GM12891 (cell line): ENCODE measurements around the gene EYS.
"Not testable (repeated sequence)": the region's sequence is repeated elsewhere in the genome, so short reads cannot be mapped to it uniquely, and the experiment has no call there.

Experiments
- DNase-seq: peaks from one replicate; pipeline ENCODE4 v3.0.0; 2011; ENCODE audit warnings: low spot score; ENCODE audit not compliant: insufficient read length
- FAIRE-seq: peaks from 2 replicates; lab custom pipeline; 2011; peaks lifted over from hg19 to GRCh38; lab: Jason Lieb, UNC
- PAX5 ChIP-seq: IDR thresholded peaks from 2 replicates; pipeline ENCODE4 v1.6.1; 2011; ENCODE audit warnings: low read length, moderate library complexity, mild to moderate bottlenecking; ENCODE audit not compliant: insufficient read depth, severe bottlenecking
- POLR2A ChIP-seq: IDR thresholded peaks from 2 replicates; pipeline ENCODE4 v1.6.1; 2011; ENCODE audit warnings: low read depth, low read length, control low read depth
- POLR2AphosphoS5 ChIP-seq: IDR thresholded peaks from 2 replicates; pipeline ENCODE4 v1.6.1; 2011; ENCODE audit warnings: low read depth, low read length, control low read depth
- POU2F2 ChIP-seq: IDR thresholded peaks from 2 replicates; pipeline ENCODE4 v1.6.1; 2011; ENCODE audit warnings: low read depth, mild to moderate bottlenecking, control low read depth, low read length, moderate library complexity
- SPI1 ChIP-seq: IDR thresholded peaks from 2 replicates; pipeline ENCODE4 v1.6.1; 2011; ENCODE audit warnings: low read depth, low read length, control low read depth
- TAF1 ChIP-seq: IDR thresholded peaks from 2 replicates; pipeline ENCODE4 v1.6.1; 2011; ENCODE audit warnings: low read depth, low read length, control low read depth

Gene EYS

GRCh38 chr6:63868351-63868750 is 1838.7 kb downstream of the EYS start:
- DNase-seq (no peak), FAIRE-seq (no peak)
- TF ChIP-seq POLR2A (no peak), POU2F2 (no peak), SPI1 (no peak), TAF1 (no peak), POLR2AphosphoS5 (no peak), PAX5 (no peak)

- no peak for DNase-seq
- no peak for FAIRE-seq
- TF ChIP-seq POLR2A: no peak
- no peak for TF ChIP-seq TAF1
- no peak for TF ChIP-seq POU2F2
- TF ChIP-seq SPI1: no peak
- no peak for TF ChIP-seq POLR2AphosphoS5
- TF ChIP-seq PAX5: no peak
Observed at GRCh38 chr6:63864671-63865318, 1842.2 kb downstream of the EYS start.

- FAIRE-seq (no peak), DNase-seq (no peak)
- TF ChIP-seq TAF1 (no peak), POU2F2 (no peak), SPI1 (no peak), PAX5 (no peak), POLR2A (no peak), POLR2AphosphoS5 (no peak)
Observed at GRCh38 chr6:63864061-63864460, 1843.0 kb downstream of the EYS start.

GRCh38 chr6:63862486-63863198 is 1844.4 kb downstream of the EYS start:
- TF ChIP-seq POLR2AphosphoS5: no peak
- no peak for TF ChIP-seq POLR2A
- TF ChIP-seq PAX5: no peak
- no peak for TF ChIP-seq POU2F2
- no peak for TF ChIP-seq TAF1
- TF ChIP-seq SPI1: no peak
- FAIRE-seq (no peak), DNase-seq (no peak)

GRCh38 chr6:63859528-63859927 is 1847.5 kb downstream of the EYS start:
- FAIRE-seq: no peak
- TF ChIP-seq TAF1: no peak
- no peak for TF ChIP-seq SPI1
- no peak for TF ChIP-seq POLR2A
- no peak for TF ChIP-seq PAX5
- TF ChIP-seq POLR2AphosphoS5: no peak
- no peak for TF ChIP-seq POU2F2

GRCh38 chr6:63858691-63859090 is 1848.3 kb downstream of the EYS start:
- DNase-seq: no peak
- TF ChIP-seq POLR2AphosphoS5 (no peak), SPI1 (no peak), POU2F2 (no peak), POLR2A (no peak), PAX5 (no peak)
- FAIRE-seq: no peak

More at GRCh38 chr6:63859528-63859927, 1847.5 kb downstream of the EYS start:
- no peak for DNase-seq

- TF ChIP-seq PAX5 (no peak), TAF1 (no peak), POLR2A (no peak), SPI1 (no peak), POU2F2 (no peak), POLR2AphosphoS5 (no peak)
- DNase-seq (no peak), FAIRE-seq (no peak)
Observed at GRCh38 chr6:63856271-63856670, 1850.8 kb downstream of the EYS start.

- DNase-seq: no peak
- FAIRE-seq: no peak
- TF ChIP-seq SPI1 (no peak), POLR2AphosphoS5 (no peak), PAX5 (no peak), POU2F2 (no peak), POLR2A (no peak), TAF1 (no peak)
Observed at GRCh38 chr6:63844287-63844686, 1862.7 kb downstream of the EYS start.

- FAIRE-seq: no peak
- no peak for TF ChIP-seq TAF1
- no peak for TF ChIP-seq POU2F2
- TF ChIP-seq SPI1: no peak
- TF ChIP-seq PAX5: no peak
- no peak for TF ChIP-seq POLR2A
- TF ChIP-seq POLR2AphosphoS5: no peak
- DNase-seq: no peak
Observed at GRCh38 chr6:63839485-63839884, 1867.5 kb downstream of the EYS start.

- DNase-seq, FAIRE-seq: not testable (repeated sequence)
Observed at GRCh38 chr6:63828678-63829077, 1878.3 kb downstream of the EYS start.
